Measurements from ENCODE around the gene HIBADH. TPM values are rescaled to one million over a fixed set of nuclear protein-coding genes. Genes with fewer than 3 reads are reported as not detected.

Gene HIBADH
- total RNA-seq, 3 donors from 2014 or later, result 26.2 to 49.2 (median 30.1) TPM

- Histone ChIP-seq H3K4me1 (ENCODE audit: low read depth) (no peaks in the 10 kb centered on the region), H3K4me3 (no peak overlapping the region), H3K9me3 (no peaks in the 10 kb centered on the region), H3K36me3 (ENCODE audit: low read depth) (no peaks in the 10 kb centered on the region)
- ATAC-seq, result no peak
- intact Hi-C loops (cut with DNase I, micrococcal nuclease), result no loop called here
- no peak for TF ChIP-seq CTCF (IDR thresholded peaks at IDR 0.05)
- no peak for DNase-seq
Measured at GRCh38 chr7:27704422-27705199, 41.9 kb upstream of the HIBADH start.

DNA sequence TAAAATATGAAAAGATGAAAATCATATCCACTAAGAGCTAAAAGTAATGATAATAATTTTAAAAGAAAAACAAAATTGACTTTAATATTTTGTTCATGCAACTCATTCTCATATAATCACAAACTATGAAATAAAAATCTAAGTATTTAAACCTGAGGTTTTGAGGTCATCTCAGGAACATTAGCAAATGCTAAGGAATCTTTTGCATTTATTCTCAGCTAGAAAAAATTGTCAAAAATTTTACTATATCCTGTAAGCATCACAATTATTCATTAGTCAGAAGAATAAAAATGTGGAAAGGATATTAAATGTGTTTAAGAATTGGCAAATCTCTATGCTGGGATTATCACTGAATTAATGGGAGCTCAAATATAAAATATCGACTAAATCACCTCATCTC, 40.5 kb upstream of the HIBADH start:
- no peaks in the 10 kb centered on the region for H3K9me3 ChIP-seq

DNA sequence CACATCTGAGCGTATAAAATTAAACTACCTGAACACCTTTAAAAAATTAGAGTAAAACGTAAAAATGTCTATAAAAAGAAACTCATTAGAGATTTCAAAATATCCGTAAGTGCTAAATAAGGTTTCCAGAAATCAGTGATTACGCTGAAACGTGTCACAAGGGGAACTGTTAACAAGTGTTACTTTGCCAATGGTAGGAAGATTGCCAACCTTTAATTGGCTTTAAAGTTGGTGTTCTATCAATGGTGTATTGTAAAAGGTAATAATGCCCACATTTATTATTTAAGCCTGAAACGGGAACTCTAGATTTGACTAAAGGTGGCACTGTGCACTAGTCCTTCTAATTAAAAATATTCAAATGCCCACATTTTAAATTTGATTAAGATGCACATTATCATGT, 37.8 kb upstream of the HIBADH start:
- H3K36me3 ChIP-seq (ENCODE audit: low read depth), result no peaks in the 10 kb centered on the region
- H3K9me3 ChIP-seq, result no peaks in the 10 kb centered on the region
- ATAC-seq (no peak), DNase-seq (no peak)
- TF ChIP-seq CTCF (IDR thresholded peaks at IDR 0.05), result no peak
- intact Hi-C loops (cut with DNase I, micrococcal nuclease), result no loop called here
- H3K4me1 ChIP-seq (ENCODE audit: low read depth), result no peaks in the 10 kb centered on the region
- no peak overlapping the region for H3K4me3 ChIP-seq

More for the DNA sequence above, 40.5 kb upstream of the HIBADH start:
- no peak for DNase-seq
- ATAC-seq, result no peak
- H3K4me3 ChIP-seq, result no peak overlapping the region
- no peaks in the 10 kb centered on the region for H3K36me3 ChIP-seq (ENCODE audit: low read depth)
- TF ChIP-seq CTCF (IDR thresholded peaks at IDR 0.05), result no peak
- H3K4me1 ChIP-seq (ENCODE audit: low read depth), result no peaks in the 10 kb centered on the region
- intact Hi-C loops (cut with DNase I, micrococcal nuclease), result no loop called here

DNA sequence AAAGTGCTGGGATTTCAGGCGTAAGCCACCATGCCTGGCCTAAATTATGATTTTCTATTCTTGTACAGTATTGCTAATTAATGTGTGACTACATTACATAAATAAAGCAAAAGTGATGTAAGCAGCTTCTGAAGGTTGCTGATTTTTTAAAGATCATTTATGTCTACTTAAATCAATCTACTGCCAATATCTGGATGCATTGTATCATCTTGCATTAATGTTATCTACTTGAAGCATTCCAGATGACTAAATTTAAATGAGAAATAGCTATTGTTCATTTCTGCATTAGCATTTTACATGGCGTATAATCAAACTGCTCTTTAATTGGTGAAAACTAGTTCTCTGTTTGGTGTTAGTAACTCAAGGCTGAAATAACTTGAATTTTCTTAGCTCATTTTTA, 37.1 kb upstream of the HIBADH start:
- H3K4me1 ChIP-seq (ENCODE audit: low read depth), result no peaks in the 10 kb centered on the region
- ATAC-seq, result no peak
- intact Hi-C loops (cut with DNase I, micrococcal nuclease), result no loop called here
- H3K9me3 ChIP-seq, result no peaks in the 10 kb centered on the region
- no peak overlapping the region for H3K4me3 ChIP-seq
- no peaks in the 10 kb centered on the region for H3K36me3 ChIP-seq (ENCODE audit: low read depth)
- no peak for TF ChIP-seq CTCF (IDR thresholded peaks at IDR 0.05)
- no peak for DNase-seq

DNA sequence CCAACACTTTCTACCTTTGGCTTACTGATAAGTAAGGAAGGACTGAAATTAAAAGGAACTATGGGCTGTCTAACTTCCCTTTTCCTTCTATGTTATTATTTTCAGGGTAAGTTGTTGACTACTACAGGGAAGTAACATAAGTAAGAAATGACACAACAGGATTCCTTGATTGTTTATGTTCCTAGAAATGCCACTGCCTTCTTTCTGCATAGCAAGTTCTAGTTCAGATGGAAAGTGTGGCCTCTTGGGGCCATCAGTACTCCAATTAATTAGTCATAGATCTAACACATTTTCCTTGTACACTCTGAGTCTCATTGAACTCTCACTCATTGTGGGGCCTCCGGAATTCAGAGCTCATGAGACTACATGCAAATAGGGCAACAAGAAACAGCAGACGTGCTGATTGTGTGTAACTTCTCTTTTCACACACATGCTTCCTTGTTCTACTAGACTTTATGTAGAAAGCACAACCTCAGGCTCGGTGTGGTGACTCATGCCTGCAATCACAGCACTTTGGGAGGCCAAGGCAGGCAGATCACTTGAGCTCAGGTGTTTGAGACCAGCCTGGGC, 35.3 kb upstream of the HIBADH start:
- Histone ChIP-seq H3K4me3 (no peak overlapping the region), H3K4me1 (ENCODE audit: low read depth) (no peaks in the 10 kb centered on the region), H3K9me3 (no peaks in the 10 kb centered on the region), H3K36me3 (ENCODE audit: low read depth) (no peaks in the 10 kb centered on the region)
- no peak for TF ChIP-seq CTCF (IDR thresholded peaks at IDR 0.05)
- ATAC-seq (peak; percentile 99), DNase-seq (peak; percentile 62 to 80 (median 65))
- intact Hi-C loops (cut with DNase I, micrococcal nuclease), result no loop called here

Data from mucosa of descending colon (tissue), 3 donors.